AG04450 (cell line): ENCODE data around the gene MKI67. TPM values are rescaled to one million over a fixed set of nuclear protein-coding genes. Genes with fewer than 3 reads are reported as not detected.

Experiments
- CTCF ChIA-PET: fragments of 300-600, 350-600 bp; formaldehyde crosslinking; extraction: SDS; loops from one replicate; lab custom pipeline; 2022; ENCODE audit warnings: antibody characterized with exemption, inconsistent platforms; lab: Charles Lee
- POLR2A ChIA-PET: fragments of 350-600 bp; formaldehyde crosslinking; extraction: SDS; loops from one replicate; lab custom pipeline; 2021; ENCODE audit warnings: antibody characterized with exemption, inconsistent platforms; lab: Yijun Ruan, JAX
- DNase-seq: peaks from one replicate; pipeline ENCODE4 v3.0.0-alpha.2; 2011; ENCODE audit warnings: low read depth, low spot score
- H3K27ac ChIP-seq: one replicate; pipeline ENCODE4 v1.5.1; 2012; ENCODE audit warnings: low read depth, low read length, control low read depth
- H3K27me3 ChIP-seq: one replicate; pipeline ENCODE4 v1.6.0; 2012; ENCODE audit warnings: low read length; ENCODE audit not compliant: control insufficient read depth, insufficient read depth
- H3K4me3 ChIP-seq: 2 replicates; pipeline ENCODE4 v1.5.1; 2011; ENCODE audit warnings: mild to moderate bottlenecking, low read depth, low read length, control low read depth
- H3K9me3 ChIP-seq: 2 replicates; pipeline ENCODE4 v1.5.1; 2012; ENCODE audit warnings: low read length; ENCODE audit not compliant: control insufficient read depth, insufficient read depth
- CTCF ChIP-seq: IDR thresholded peaks from 2 replicates; pipeline ENCODE4 v1.5.1; 2011; ENCODE audit warnings: low read depth, low read length, control low read depth, inconsistent platforms
- polyA plus RNA-seq: library from polyadenylated mRNA; depleted of rRNA; stranded (reverse); fragments of >200 nt; gene quantifications from 2 replicates; pipeline ENCODE4 v1.2.3, GENCODE V29; 2011

MKI67 gene
- polyA plus RNA-seq, 1 experiment, result 10.3 TPM

- no peak for TF ChIP-seq CTCF
- CTCF ChIA-PET, result interaction anchor here (2.1 kb wide), 1 partner anchor 70 kb away, joined by 14 read pairs; no protein-coding TSS in a partner anchor
- DNase-seq, result no peak
- Histone ChIP-seq H3K27me3 (peaks cover 19% of the 10 kb centered on the region), H3K4me3 (no peak overlapping the region), H3K27ac (no peak overlapping the region), H3K9me3 (no peaks in the 10 kb centered on the region)
- POLR2A ChIA-PET, result no interaction called here
Measured at GRCh38 chr10:128080641-128081040, 45.6 kb downstream of the MKI67 start.

- no peak for DNase-seq
- Histone ChIP-seq H3K27ac (no peak overlapping the region), H3K4me3 (no peak overlapping the region), H3K9me3 (no peaks in the 10 kb centered on the region), H3K27me3 (peaks cover 19% of the 10 kb centered on the region)
- no peak for TF ChIP-seq CTCF
- ChIA-PET CTCF (interaction anchor here (0.7 to 1.2 kb wide), 2 partner anchors 48 to 71 kb away, joined by 3 to 7 read pairs; no protein-coding TSS in a partner anchor), POLR2A (no interaction called here)
Measured at GRCh38 chr10:128080231-128080630, 46.0 kb downstream of the MKI67 start.

GRCh38 chr10:128078136-128078969 lies 47.9 kb downstream of the MKI67 start:
- Histone ChIP-seq H3K9me3 (no peaks in the 10 kb centered on the region), H3K4me3 (no peak overlapping the region), H3K27me3 (peaks cover 19% of the 10 kb centered on the region), H3K27ac (no peak overlapping the region)
- ChIA-PET CTCF (interaction anchor here (0.6 to 1.0 kb wide), 20 partner anchors 9 to 186 kb away, joined by 3 to 17 read pairs (median 3); no protein-coding TSS in a partner anchor), POLR2A (no interaction called here)
- TF ChIP-seq CTCF, result peak; percentile 84
- peak; percentile 7 for DNase-seq

- CTCF ChIA-PET, result interaction anchor here (1.0 to 1.7 kb wide), 2 partner anchors 40 to 74 kb away, joined by 3 to 6 read pairs; no protein-coding TSS in a partner anchor
- DNase-seq, result no peak
- POLR2A ChIA-PET, result no interaction called here
- Histone ChIP-seq H3K9me3 (no peaks in the 10 kb centered on the region), H3K4me3 (no peak overlapping the region), H3K27ac (no peak overlapping the region), H3K27me3 (peaks cover 22% of the 10 kb centered on the region)
- no peak for TF ChIP-seq CTCF
Measured at GRCh38 chr10:128077155-128077875, 48.9 kb downstream of the MKI67 start.
